Activated CD8-positive, alpha-beta T cell treated with anti-CD3 and anti-CD28 coated beads for 36 hours (primary cell): Measurements from ENCODE around the gene RALB. TPM values are rescaled to one million over a fixed set of nuclear protein-coding genes. Genes with fewer than 3 reads are reported as not detected.

ENCODE experiments used
- ATAC-seq: fragments of 200-7000 bp; cut with Tn5 transposase; one replicate; pipeline ENCODE4 v1.10.0; 2021; ENCODE audit warnings: mild to moderate bottlenecking, moderate library complexity
- CTCF ChIA-PET: fragments of 350-600 bp; sonication (Branson Sonifier 250); formaldehyde crosslinking; loops from one replicate; lab custom pipeline; 2021; ENCODE audit warnings: antibody characterized with exemption; lab: Charles Lee
- POLR2A ChIA-PET: fragments of 350-600 bp; sonication (Branson Sonifier 250); formaldehyde crosslinking; loops from one replicate; lab custom pipeline; 2021; ENCODE audit warnings: antibody characterized with exemption; lab: Charles Lee
- DNase-seq: peaks from one replicate; pipeline ENCODE4 v3.0.0-alpha.2; 2020
- H3K27ac Mint-ChIP-seq: one replicate; pipeline ENCODE4 v1.8.0; 2021; ENCODE audit warnings: mild to moderate bottlenecking, mixed read lengths
- H3K27me3 Mint-ChIP-seq: one replicate; pipeline ENCODE4 v1.8.0; 2021; ENCODE audit warnings: mixed read lengths
- H3K36me3 Mint-ChIP-seq: one replicate; pipeline ENCODE4 v1.8.0; 2021; ENCODE audit warnings: low read depth, mixed read lengths
- H3K4me1 Mint-ChIP-seq: one replicate; pipeline ENCODE4 v1.8.0; 2021; ENCODE audit warnings: low read depth, mixed read lengths
- H3K4me3 Mint-ChIP-seq: one replicate; pipeline ENCODE4 v1.8.0; 2021; ENCODE audit warnings: mild to moderate bottlenecking, moderate library complexity, mixed read lengths
- H3K9me3 Mint-ChIP-seq: one replicate; pipeline ENCODE4 v1.8.0; 2021; ENCODE audit warnings: mixed read lengths
- intact Hi-C: fragments of 100-400 bp; cut with micrococcal nuclease; formaldehyde crosslinking; loops from one replicate; pipeline ENCODE4 v1.10.0; 2022
- total RNA-seq, 2 experiments: library from RNA; stranded (reverse); gene quantifications; one replicate each; pipeline ENCODE4 v1.2.3, GENCODE V29; 2021
- TF ChIP-seq, protein P1 (sequence below): fragments of 200-600 bp; IDR thresholded peaks from one replicate; pipeline ENCODE4 v1.8.0; 2022; ENCODE audit warnings: antibody characterized with exemption, mild to moderate bottlenecking

Gene RALB
- total RNA-seq, 2 experiments from 2014 or later, result 16.7 to 17.6 TPM

DNA sequence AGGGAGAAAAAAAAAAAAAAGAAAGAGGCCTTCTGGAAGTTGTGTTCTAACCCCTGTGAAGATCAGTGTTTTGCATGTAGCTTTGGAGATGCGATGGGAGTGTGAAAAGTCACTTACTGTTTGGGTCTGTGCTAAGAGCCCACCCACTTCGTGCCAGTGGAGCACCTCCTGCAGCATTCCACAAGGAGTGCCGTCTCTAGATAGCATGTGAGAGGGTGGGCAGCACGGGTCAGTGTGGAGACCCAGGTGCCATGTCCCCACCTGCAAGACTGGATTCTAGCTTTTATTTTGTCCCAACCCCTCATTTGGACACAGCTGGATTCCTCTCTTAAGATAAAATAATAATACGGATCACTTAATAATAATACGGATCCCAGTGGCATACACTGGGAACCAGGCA, 17.0 kb upstream of the RALB start:
- CTCF ChIA-PET, result no interaction called here

DNA sequence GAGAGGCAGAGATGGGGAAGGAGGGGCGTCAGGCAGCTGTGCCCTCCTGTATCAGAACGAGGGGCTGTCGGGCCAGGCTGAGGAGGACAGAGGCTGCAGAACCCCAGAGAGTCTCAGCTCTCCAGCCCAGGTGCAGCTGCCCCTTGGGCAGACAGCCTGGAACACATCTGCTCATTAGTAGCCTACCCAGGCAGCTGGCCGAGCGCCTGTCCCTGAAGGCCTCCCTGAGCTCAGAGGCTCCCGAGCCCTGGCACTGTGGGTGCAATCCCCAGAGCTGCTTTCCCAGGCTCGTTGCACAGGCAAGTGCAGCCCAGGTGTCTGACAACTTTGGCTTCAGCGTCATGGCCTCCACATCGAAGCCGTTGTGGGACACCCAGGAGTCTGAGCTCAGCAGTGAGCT, 16.3 kb upstream of the RALB start:
- intact Hi-C loops, result no loop called here
- TF ChIP-seq, protein P1, sequence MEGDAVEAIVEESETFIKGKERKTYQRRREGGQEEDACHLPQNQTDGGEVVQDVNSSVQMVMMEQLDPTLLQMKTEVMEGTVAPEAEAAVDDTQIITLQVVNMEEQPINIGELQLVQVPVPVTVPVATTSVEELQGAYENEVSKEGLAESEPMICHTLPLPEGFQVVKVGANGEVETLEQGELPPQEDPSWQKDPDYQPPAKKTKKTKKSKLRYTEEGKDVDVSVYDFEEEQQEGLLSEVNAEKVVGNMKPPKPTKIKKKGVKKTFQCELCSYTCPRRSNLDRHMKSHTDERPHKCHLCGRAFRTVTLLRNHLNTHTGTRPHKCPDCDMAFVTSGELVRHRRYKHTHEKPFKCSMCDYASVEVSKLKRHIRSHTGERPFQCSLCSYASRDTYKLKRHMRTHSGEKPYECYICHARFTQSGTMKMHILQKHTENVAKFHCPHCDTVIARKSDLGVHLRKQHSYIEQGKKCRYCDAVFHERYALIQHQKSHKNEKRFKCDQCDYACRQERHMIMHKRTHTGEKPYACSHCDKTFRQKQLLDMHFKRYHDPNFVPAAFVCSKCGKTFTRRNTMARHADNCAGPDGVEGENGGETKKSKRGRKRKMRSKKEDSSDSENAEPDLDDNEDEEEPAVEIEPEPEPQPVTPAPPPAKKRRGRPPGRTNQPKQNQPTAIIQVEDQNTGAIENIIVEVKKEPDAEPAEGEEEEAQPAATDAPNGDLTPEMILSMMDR, result no peak
- ATAC-seq (no peak), DNase-seq (no peak)
- CTCF ChIA-PET, result interaction anchor here (0.8 to 1.0 kb wide), 2 partner anchors 59 to 77 kb away, joined by 3 read pairs; no protein-coding TSS in a partner anchor
- POLR2A ChIA-PET, result interaction anchor here (0.6 kb wide), 1 partner anchor 375 kb away, joined by 3 read pairs; no protein-coding TSS in a partner anchor
- no peaks in the 10 kb centered on the region for H3K36me3 Mint-ChIP-seq
- no peak overlapping the region for H3K4me3 Mint-ChIP-seq
- H3K4me1 Mint-ChIP-seq, result peaks cover 24% of the 10 kb centered on the region
- H3K27me3 Mint-ChIP-seq, result no peaks in the 10 kb centered on the region
- peaks cover 2% of the 10 kb centered on the region for H3K9me3 Mint-ChIP-seq
- H3K27ac Mint-ChIP-seq, result no peak overlapping the region

More for the DNA sequence above, 17.0 kb upstream of the RALB start:
- Mint-ChIP-seq H3K27ac (no peak overlapping the region), H3K27me3 (no peaks in the 10 kb centered on the region), H3K4me3 (no peak overlapping the region), H3K4me1 (peaks cover 31% of the 10 kb centered on the region), H3K36me3 (no peaks in the 10 kb centered on the region), H3K9me3 (peaks cover 2% of the 10 kb centered on the region)
- TF ChIP-seq, protein P1, result no peak
- ATAC-seq (no peak), DNase-seq (no peak)
- POLR2A ChIA-PET, result no interaction called here
- intact Hi-C loops, result no loop called here

DNA sequence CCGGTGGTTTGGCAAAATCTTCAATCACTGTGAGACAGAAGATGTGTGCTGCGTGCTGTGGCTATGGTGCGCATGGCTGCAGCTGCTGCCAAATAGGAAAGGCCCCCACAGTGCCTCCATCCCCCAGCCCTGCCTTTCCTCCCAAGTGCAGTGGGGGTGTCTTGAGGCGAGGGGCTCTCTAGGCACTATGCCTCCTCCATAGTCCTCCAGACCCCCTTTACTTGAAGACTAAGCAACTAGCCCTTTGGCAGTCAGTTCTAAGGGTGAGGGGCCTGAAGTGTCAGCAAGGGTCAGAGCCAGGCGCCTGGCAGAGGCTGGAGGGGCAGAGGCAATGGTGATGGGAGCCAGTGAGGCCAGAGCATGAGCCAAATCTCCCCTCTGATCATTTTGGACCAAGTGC, 15.9 kb upstream of the RALB start:
- TF ChIP-seq, protein P1, result no peak
- Mint-ChIP-seq H3K4me1 (peaks cover 19% of the 10 kb centered on the region), H3K27ac (no peak overlapping the region), H3K4me3 (no peak overlapping the region), H3K9me3 (peaks cover 2% of the 10 kb centered on the region), H3K27me3 (no peaks in the 10 kb centered on the region), H3K36me3 (no peaks in the 10 kb centered on the region)
- CTCF ChIA-PET, result interaction anchor here (0.8 to 1.0 kb wide), 2 partner anchors 60 to 76 kb away, joined by 3 read pairs; no protein-coding TSS in a partner anchor
- ATAC-seq (no peak), DNase-seq (no peak)
- POLR2A ChIA-PET, result interaction anchor here (0.6 kb wide), 1 partner anchor 375 kb away, joined by 3 read pairs; no protein-coding TSS in a partner anchor
- intact Hi-C loops, result no loop called here

DNA sequence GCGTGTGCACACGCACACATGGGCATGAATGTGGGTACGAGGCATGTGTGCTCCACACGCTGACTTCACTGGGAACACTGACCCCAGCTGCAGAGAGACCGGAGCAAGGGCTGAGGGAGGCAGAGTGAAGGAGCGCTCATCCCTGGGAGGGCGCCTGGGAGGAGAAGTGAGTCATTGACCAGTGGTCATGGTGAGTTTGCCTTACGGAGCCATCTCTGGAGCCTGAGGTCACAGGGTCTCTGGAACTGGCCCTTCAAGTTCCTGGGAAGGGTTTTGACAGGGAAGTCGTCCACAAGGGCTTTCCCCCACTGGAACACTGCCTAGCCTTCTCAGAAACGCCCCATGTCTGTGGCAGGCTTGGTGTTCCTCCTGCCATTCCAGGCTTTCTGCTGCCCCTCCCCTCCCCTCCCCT, 15.2 kb upstream of the RALB start:
- H3K9me3 Mint-ChIP-seq, result peaks cover 2% of the 10 kb centered on the region
- no peak for ATAC-seq
- CTCF ChIA-PET, result interaction anchor here (1.0 kb wide), 1 partner anchor 76 kb away, joined by 3 read pairs; no protein-coding TSS in a partner anchor
- H3K4me1 Mint-ChIP-seq, result peaks cover 16% of the 10 kb centered on the region
- no peak overlapping the region for H3K27ac Mint-ChIP-seq
- no peaks in the 10 kb centered on the region for H3K36me3 Mint-ChIP-seq
- TF ChIP-seq, protein P1, result no peak
- no peak overlapping the region for H3K4me3 Mint-ChIP-seq
- intact Hi-C loops, result no loop called here
- no peak for DNase-seq
- POLR2A ChIA-PET, result interaction anchor here (0.8 kb wide), 1 partner anchor 18 kb away, joined by 3 read pairs; no protein-coding TSS in a partner anchor
- no peaks in the 10 kb centered on the region for H3K27me3 Mint-ChIP-seq

DNA sequence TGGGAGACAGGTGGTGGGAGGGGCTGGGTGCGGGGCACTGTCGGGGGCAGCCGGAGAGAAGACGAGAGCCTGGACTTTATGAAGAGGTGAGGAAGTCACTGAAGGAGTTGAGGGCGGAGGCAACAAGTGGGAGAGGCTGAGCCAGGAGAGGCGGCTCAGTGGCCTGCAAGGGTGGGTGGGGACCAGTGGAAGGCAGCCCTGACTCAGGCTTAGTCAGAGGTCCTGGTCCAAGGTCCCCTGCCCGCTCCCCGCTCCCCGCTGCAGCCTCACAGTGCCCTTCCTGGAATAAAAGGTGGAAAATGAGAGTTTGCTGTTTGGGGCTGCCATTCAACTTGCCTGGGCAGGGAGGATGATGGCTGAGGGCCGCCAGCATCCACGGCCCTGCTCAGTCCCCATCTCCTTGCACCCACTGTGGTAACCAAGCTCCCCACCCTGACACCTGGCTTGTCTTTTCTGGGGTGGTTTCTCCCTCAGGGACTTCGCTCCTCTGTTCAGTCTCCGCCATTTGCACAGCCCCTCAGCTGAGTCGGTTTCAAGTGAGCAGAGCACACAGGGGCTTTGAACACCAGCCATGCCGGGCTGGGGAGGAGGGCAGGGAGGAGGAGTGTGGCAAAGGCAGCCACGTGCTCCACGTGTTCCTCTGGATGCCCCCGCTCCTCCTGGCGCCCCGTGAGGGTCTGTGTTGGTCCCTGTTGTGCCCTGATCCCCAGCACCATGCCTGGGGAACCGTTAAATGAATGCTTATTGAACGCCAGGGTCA, 13.7 kb upstream of the RALB start:
- Mint-ChIP-seq H3K27ac (no peak overlapping the region), H3K9me3 (peaks cover 5% of the 10 kb centered on the region), H3K4me1 (peaks cover 5% of the 10 kb centered on the region), H3K27me3 (no peaks in the 10 kb centered on the region), H3K4me3 (no peak overlapping the region), H3K36me3 (no peaks in the 10 kb centered on the region)
- intact Hi-C loops, result no loop called here
- TF ChIP-seq, protein P1, result no peak
- ATAC-seq (no peak), DNase-seq (no peak)
- CTCF ChIA-PET, result no interaction called here
- POLR2A ChIA-PET, result interaction anchor here (1.1 kb wide), 1 partner anchor 9 kb away, joined by 3 read pairs; no protein-coding TSS in a partner anchor
